ENCODE measurements around the gene FLYWCH1. TPM values are rescaled to one million over a fixed set of nuclear protein-coding genes. Genes with fewer than 3 reads are reported as not detected.

The FLYWCH1 gene
- total and polyA plus RNA-seq, 2 of the 8 experiments (the other 6 are each of a cell fraction or from before 2014, with no cell fraction given), result 12.4 to 23.5 TPM

GRCh38 chr16:2926650-2926999 lies 14.9 kb downstream of the FLYWCH1 start (continued):
- TF ChIP-seq SP1 (IDR thresholded peaks at IDR 0.05; ENCODE audit: low read depth, low read length) (no peak), EP300 (IDR thresholded peaks at IDR 0.05; ENCODE audit: borderline replicate concordance in 1 of 2, low read depth in 2 of 2, low read length in 2 of 2) (no peak)

All from H1 (cell line).